ENCODE data around the gene CAPN10. TPM values are rescaled to one million over a fixed set of nuclear protein-coding genes. Genes with fewer than 3 reads are reported as not detected.

The CAPN10 gene
- total and polyA plus RNA-seq, 2 donors from 2014 or later, result 26.3 to 50.9 TPM

- no peak for FAIRE-seq
- H3K4me3 ChIP-seq (ENCODE audit: low read length in 3 of 3), result no peak overlapping the region
- intact Hi-C loops (cut with DNase I), result no loop called here
- H3K9ac ChIP-seq (ENCODE audit: low read length in 3 of 3), result no peak overlapping the region
- DNase-seq, result peak in 4 of 5 donors; percentile 23 to 73 (median 62)
- peaks cover 0 to 6% (median 4%) of the 10 kb centered on the region in 3 donors for H3K36me3 ChIP-seq (ENCODE audit: control insufficient read depth in 2 of 3, insufficient read depth in 3 of 3, low read length in 3 of 3)
- TF ChIP-seq, protein P1, sequence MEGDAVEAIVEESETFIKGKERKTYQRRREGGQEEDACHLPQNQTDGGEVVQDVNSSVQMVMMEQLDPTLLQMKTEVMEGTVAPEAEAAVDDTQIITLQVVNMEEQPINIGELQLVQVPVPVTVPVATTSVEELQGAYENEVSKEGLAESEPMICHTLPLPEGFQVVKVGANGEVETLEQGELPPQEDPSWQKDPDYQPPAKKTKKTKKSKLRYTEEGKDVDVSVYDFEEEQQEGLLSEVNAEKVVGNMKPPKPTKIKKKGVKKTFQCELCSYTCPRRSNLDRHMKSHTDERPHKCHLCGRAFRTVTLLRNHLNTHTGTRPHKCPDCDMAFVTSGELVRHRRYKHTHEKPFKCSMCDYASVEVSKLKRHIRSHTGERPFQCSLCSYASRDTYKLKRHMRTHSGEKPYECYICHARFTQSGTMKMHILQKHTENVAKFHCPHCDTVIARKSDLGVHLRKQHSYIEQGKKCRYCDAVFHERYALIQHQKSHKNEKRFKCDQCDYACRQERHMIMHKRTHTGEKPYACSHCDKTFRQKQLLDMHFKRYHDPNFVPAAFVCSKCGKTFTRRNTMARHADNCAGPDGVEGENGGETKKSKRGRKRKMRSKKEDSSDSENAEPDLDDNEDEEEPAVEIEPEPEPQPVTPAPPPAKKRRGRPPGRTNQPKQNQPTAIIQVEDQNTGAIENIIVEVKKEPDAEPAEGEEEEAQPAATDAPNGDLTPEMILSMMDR (IDR thresholded peaks at IDR 0.05; ENCODE audit: borderline replicate concordance, extremely low read depth, insufficient read depth), result no peak
- H3K4me1 ChIP-seq (ENCODE audit: control insufficient read depth in 2 of 3, insufficient read depth in 2 of 3, low read depth in 1 of 3, low read length in 3 of 3), result no peaks in the 10 kb centered on the region
- H3K27me3 ChIP-seq (ENCODE audit: control insufficient read depth, insufficient read depth, low read length), result no peaks in the 10 kb centered on the region
- no peak overlapping the region for H3K27ac ChIP-seq (ENCODE audit: low read depth in 2 of 2, low read length in 2 of 2)
- H3K9me3 ChIP-seq (ENCODE audit: control insufficient read depth in 2 of 3, insufficient read depth in 1 of 3, low read length in 3 of 3), result no peaks in the 10 kb centered on the region
Observed at GRCh38 chr2:240539906-240540305, 46.6 kb upstream of the CAPN10 start.

DNA sequence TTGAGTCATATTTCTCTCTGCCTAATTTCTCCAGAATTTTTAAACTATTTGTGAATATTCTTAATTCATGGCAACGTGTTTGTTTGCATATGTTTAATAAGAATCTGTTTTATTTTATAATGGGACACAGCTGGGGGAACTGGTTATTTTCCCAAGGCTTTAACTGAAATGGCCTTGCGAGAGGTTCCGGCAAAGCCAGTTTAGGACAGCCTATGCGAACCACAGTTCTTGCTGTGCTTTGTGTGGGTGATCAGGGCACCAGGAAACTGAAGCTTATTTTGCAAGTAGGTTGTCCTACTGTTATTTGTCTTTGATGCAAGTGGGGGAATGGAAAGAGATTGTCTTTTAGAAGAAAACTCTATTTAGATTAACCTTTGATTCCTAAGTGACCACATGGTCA lies 35.2 kb upstream of the CAPN10 start:
- Histone ChIP-seq H3K36me3 (ENCODE audit: control insufficient read depth in 2 of 3, insufficient read depth in 3 of 3, low read length in 3 of 3) (no peaks in the 10 kb centered on the region), H3K4me1 (ENCODE audit: control insufficient read depth in 2 of 3, insufficient read depth in 2 of 3, low read depth in 1 of 3, low read length in 3 of 3) (no peaks in the 10 kb centered on the region), H3K27me3 (ENCODE audit: control insufficient read depth, insufficient read depth, low read length) (no peaks in the 10 kb centered on the region), H3K27ac (ENCODE audit: low read depth in 2 of 2, low read length in 2 of 2) (no peak overlapping the region), H3K4me3 (ENCODE audit: low read length in 3 of 3) (no peak overlapping the region), H3K9ac (ENCODE audit: low read length in 3 of 3) (no peak overlapping the region), H3K9me3 (ENCODE audit: control insufficient read depth in 2 of 3, insufficient read depth in 1 of 3, low read length in 3 of 3) (no peaks in the 10 kb centered on the region)
- DNase-seq (no peak), FAIRE-seq (no peak)
- TF ChIP-seq, protein P1 (IDR thresholded peaks at IDR 0.05; ENCODE audit: borderline replicate concordance, extremely low read depth, insufficient read depth), result no peak
- intact Hi-C loops (cut with DNase I), result no loop called here

GRCh38 chr2:240551811-240552210 lies 34.7 kb upstream of the CAPN10 start:
- TF ChIP-seq, protein P1 (IDR thresholded peaks at IDR 0.05; ENCODE audit: borderline replicate concordance, extremely low read depth, insufficient read depth), result no peak
- no peaks in the 10 kb centered on the region for H3K27me3 ChIP-seq (ENCODE audit: control insufficient read depth, insufficient read depth, low read length)
- H3K9ac ChIP-seq (ENCODE audit: low read length in 3 of 3), result no peak overlapping the region
- no peak overlapping the region for H3K4me3 ChIP-seq (ENCODE audit: low read length in 3 of 3)
- H3K36me3 ChIP-seq (ENCODE audit: control insufficient read depth in 2 of 3, insufficient read depth in 3 of 3, low read length in 3 of 3), result no peaks in the 10 kb centered on the region
- H3K27ac ChIP-seq (ENCODE audit: low read depth in 2 of 2, low read length in 2 of 2), result no peak overlapping the region
- intact Hi-C loops (cut with DNase I), result no loop called here
- no peaks in the 10 kb centered on the region for H3K9me3 ChIP-seq (ENCODE audit: control insufficient read depth in 2 of 3, insufficient read depth in 1 of 3, low read length in 3 of 3)
- FAIRE-seq, result no peak
- DNase-seq, result peak in 2 of 5 donors; percentile 78 to 79
- no peaks in the 10 kb centered on the region for H3K4me1 ChIP-seq (ENCODE audit: control insufficient read depth in 2 of 3, insufficient read depth in 2 of 3, low read depth in 1 of 3, low read length in 3 of 3)

GRCh38 chr2:240553956-240554480 lies 32.5 kb upstream of the CAPN10 start:
- no peak overlapping the region for H3K9ac ChIP-seq (ENCODE audit: low read length in 3 of 3)
- no peak overlapping the region for H3K4me3 ChIP-seq (ENCODE audit: low read length in 3 of 3)
- H3K27ac ChIP-seq (ENCODE audit: low read depth in 2 of 2, low read length in 2 of 2), result no peak overlapping the region
- DNase-seq, result peak in 1 of 5 donors; percentile 44
- FAIRE-seq, result no peak
- H3K27me3 ChIP-seq (ENCODE audit: control insufficient read depth, insufficient read depth, low read length), result no peaks in the 10 kb centered on the region
- no peaks in the 10 kb centered on the region for H3K36me3 ChIP-seq (ENCODE audit: control insufficient read depth in 2 of 3, insufficient read depth in 3 of 3, low read length in 3 of 3)
- intact Hi-C loops (cut with DNase I), result no loop called here
- TF ChIP-seq, protein P1 (IDR thresholded peaks at IDR 0.05; ENCODE audit: borderline replicate concordance, extremely low read depth, insufficient read depth), result no peak
- H3K4me1 ChIP-seq (ENCODE audit: control insufficient read depth in 2 of 3, insufficient read depth in 2 of 3, low read depth in 1 of 3, low read length in 3 of 3), result peaks cover 0 to 8% (median 0%) of the 10 kb centered on the region in 3 donors
- H3K9me3 ChIP-seq (ENCODE audit: control insufficient read depth in 2 of 3, insufficient read depth in 1 of 3, low read length in 3 of 3), result no peaks in the 10 kb centered on the region
